Measurements from ENCODE around the gene PHACTR1. TPM values are rescaled to one million over a fixed set of nuclear protein-coding genes. Genes with fewer than 3 reads are reported as not detected.

The PHACTR1 gene
- total RNA-seq, 1 experiment from 2014 or later = 15.5 TPM

DNA sequence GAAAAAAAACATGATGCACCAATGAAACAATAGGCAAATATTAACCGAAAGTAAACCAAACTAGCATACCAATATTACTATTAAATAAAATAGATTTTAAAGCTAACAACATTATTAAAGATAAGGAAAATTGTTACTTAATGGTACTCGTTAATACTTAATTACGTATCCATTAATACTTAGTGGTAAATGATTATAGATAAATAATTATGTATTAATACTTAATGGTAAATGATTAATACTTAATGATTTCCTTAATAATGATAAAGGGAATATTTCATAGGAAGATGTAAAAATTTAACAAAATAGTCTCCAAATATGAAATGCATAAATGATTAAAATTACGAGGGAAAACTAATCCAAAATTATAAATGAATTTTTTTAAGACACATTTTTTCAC lies 278.9 kb downstream of the PHACTR1 start:
- no peak for TF ChIP-seq KAT7 (CRISPR knock-in tag; IDR thresholded peaks at IDR 0.05; ENCODE audit: borderline replicate concordance)
- no peak for TF ChIP-seq MYBL2 (CRISPR knock-in tag; IDR thresholded peaks at IDR 0.05)
- TF ChIP-seq PRRX2 (CRISPR knock-in tag; IDR thresholded peaks at IDR 0.05) = no peak
- TF ChIP-seq AR (CRISPR knock-in tag; IDR thresholded peaks at IDR 0.05) = no peak
- no peak for TF ChIP-seq ZNF317 (CRISPR knock-in tag; IDR thresholded peaks at IDR 0.05; ENCODE audit: borderline replicate concordance, low read depth)
- TF ChIP-seq TEAD1 (CRISPR knock-in tag; IDR thresholded peaks at IDR 0.05) = no peak
- TF ChIP-seq, protein P1, sequence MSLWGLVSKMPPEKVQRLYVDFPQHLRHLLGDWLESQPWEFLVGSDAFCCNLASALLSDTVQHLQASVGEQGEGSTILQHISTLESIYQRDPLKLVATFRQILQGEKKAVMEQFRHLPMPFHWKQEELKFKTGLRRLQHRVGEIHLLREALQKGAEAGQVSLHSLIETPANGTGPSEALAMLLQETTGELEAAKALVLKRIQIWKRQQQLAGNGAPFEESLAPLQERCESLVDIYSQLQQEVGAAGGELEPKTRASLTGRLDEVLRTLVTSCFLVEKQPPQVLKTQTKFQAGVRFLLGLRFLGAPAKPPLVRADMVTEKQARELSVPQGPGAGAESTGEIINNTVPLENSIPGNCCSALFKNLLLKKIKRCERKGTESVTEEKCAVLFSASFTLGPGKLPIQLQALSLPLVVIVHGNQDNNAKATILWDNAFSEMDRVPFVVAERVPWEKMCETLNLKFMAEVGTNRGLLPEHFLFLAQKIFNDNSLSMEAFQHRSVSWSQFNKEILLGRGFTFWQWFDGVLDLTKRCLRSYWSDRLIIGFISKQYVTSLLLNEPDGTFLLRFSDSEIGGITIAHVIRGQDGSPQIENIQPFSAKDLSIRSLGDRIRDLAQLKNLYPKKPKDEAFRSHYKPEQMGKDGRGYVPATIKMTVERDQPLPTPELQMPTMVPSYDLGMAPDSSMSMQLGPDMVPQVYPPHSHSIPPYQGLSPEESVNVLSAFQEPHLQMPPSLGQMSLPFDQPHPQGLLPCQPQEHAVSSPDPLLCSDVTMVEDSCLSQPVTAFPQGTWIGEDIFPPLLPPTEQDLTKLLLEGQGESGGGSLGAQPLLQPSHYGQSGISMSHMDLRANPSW (CRISPR knock-in tag; conservative IDR thresholded peaks at IDR 0.05; ENCODE audit: low read depth) = no peak
- no peak for TF ChIP-seq HMGA2 (CRISPR knock-in tag; IDR thresholded peaks at IDR 0.05)
- TF ChIP-seq, protein P2, sequence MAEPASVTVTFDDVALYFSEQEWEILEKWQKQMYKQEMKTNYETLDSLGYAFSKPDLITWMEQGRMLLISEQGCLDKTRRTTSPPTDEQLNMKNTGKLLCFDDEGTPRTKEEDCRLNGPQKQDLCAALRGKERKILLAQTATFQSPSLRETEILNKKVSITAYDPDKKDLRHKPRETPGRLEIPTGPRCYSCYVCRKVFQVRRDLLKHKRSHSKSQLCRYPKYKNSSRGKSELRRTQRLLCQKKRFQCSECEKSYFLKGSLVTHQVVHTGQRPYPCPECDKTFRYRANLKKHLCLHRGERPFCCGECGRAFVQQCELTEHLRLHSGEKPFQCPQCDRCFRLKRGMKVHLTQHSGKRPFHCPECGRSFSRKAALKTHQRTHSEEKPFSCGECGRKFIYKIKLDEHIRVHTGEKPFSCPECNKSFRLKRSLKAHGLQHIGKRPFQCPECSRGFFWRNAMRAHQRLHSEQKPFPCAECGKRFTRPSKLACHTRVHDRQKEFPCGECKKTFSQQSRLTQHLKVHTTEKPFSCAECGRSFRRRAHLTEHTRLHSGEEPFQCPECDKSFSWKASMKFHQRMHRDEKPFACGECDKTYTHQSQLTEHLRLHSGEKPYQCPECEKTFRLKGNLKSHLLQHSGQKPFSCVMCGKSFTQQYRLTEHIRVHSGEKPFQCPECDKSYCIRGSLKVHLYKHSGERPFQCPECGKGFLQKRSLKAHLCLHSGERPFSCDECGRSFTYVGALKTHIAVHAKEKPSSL (CRISPR knock-in tag; conservative IDR thresholded peaks at IDR 0.05) = no peak
- no peak for TF ChIP-seq FOXJ3 (CRISPR knock-in tag; IDR thresholded peaks at IDR 0.05; ENCODE audit: borderline replicate concordance)
- TF ChIP-seq CREB1 (CRISPR knock-in tag; IDR thresholded peaks at IDR 0.05) = no peak
- TF ChIP-seq, protein P3, sequence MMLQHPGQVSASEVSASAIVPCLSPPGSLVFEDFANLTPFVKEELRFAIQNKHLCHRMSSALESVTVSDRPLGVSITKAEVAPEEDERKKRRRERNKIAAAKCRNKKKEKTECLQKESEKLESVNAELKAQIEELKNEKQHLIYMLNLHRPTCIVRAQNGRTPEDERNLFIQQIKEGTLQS (CRISPR knock-in tag; conservative IDR thresholded peaks at IDR 0.05) = no peak
- no peak for TF ChIP-seq RORB (CRISPR knock-in tag; IDR thresholded peaks at IDR 0.05)
- no peak for TF ChIP-seq NR2C2 (CRISPR knock-in tag; IDR thresholded peaks at IDR 0.05)
- ChIA-PET POLR2A (no interaction called here), CTCF (no interaction called here)
- DNase-seq (ENCODE audit: low spot score) = no peak
- Mint-ChIP-seq H3K4me1 (peaks cover 18% of the 10 kb centered on the region), H3K4me3 (no peak overlapping the region), H3K36me3 (peaks cover 12% of the 10 kb centered on the region), H3K27me3 (ENCODE audit: low read depth) (no peaks in the 10 kb centered on the region), H3K9me3 (peaks cover 14% of the 10 kb centered on the region; the same call in 1 of the 2 replicates), H3K27ac (no peak overlapping the region)
- no peak for ATAC-seq

- TF ChIP-seq HMGA2 (CRISPR knock-in tag; IDR thresholded peaks at IDR 0.05) (no peak), ETV6 (CRISPR knock-in tag; IDR thresholded peaks at IDR 0.05) (no peak), E2F5 (CRISPR knock-in tag; IDR thresholded peaks at IDR 0.05) (no peak), SP1 (CRISPR knock-in tag; conservative IDR thresholded peaks at IDR 0.05) (no peak), ZNF232 (CRISPR knock-in tag; IDR thresholded peaks at IDR 0.05) (no peak), TEAD1 (CRISPR knock-in tag; IDR thresholded peaks at IDR 0.05) (no peak), FOXK1 (CRISPR knock-in tag; IDR thresholded peaks at IDR 0.05) (no peak), TCF7 (CRISPR knock-in tag; IDR thresholded peaks at IDR 0.05; ENCODE audit: low read depth) (no peak), FOXP1 (CRISPR knock-in tag; IDR thresholded peaks at IDR 0.05; ENCODE audit: borderline replicate concordance) (no peak), SOX15 (CRISPR knock-in tag; IDR thresholded peaks at IDR 0.05) (no peak), CBFB (CRISPR knock-in tag; IDR thresholded peaks at IDR 0.05; ENCODE audit: low read depth) (no peak), ZNF219 (CRISPR knock-in tag; IDR thresholded peaks at IDR 0.05; ENCODE audit: borderline replicate concordance) (no peak)
- TF ChIP-seq, protein P4, sequence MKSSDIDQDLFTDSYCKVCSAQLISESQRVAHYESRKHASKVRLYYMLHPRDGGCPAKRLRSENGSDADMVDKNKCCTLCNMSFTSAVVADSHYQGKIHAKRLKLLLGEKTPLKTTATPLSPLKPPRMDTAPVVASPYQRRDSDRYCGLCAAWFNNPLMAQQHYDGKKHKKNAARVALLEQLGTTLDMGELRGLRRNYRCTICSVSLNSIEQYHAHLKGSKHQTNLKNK (CRISPR knock-in tag; IDR thresholded peaks at IDR 0.05) = no peak
- TF ChIP-seq, protein P5, sequence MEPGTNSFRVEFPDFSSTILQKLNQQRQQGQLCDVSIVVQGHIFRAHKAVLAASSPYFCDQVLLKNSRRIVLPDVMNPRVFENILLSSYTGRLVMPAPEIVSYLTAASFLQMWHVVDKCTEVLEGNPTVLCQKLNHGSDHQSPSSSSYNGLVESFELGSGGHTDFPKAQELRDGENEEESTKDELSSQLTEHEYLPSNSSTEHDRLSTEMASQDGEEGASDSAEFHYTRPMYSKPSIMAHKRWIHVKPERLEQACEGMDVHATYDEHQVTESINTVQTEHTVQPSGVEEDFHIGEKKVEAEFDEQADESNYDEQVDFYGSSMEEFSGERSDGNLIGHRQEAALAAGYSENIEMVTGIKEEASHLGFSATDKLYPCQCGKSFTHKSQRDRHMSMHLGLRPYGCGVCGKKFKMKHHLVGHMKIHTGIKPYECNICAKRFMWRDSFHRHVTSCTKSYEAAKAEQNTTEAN (CRISPR knock-in tag; IDR thresholded peaks at IDR 0.05) = no peak
- Mint-ChIP-seq H3K27ac (no peak overlapping the region), H3K4me3 (no peak overlapping the region), H3K36me3 (no peaks in the 10 kb centered on the region), H3K4me1 (no peaks in the 10 kb centered on the region), H3K9me3 (no peaks in the 10 kb centered on the region), H3K27me3 (ENCODE audit: low read depth) (no peaks in the 10 kb centered on the region)
- POLR2A ChIA-PET = no interaction called here
- no peak for ATAC-seq
- CTCF ChIA-PET = no interaction called here
- no peak for DNase-seq (ENCODE audit: low spot score)
Measured at GRCh38 chr6:13000537-13000936, 284.0 kb downstream of the PHACTR1 start.

Measured in WTC11 (cell line).